GM06990 (cell line): Measurements from ENCODE around the gene LGMN.
"Not testable (repeated sequence)": the region's sequence is repeated elsewhere in the genome, so short reads cannot be mapped to it uniquely, and the experiment has no call there.

Source experiments
- DNase-seq: peaks from one replicate; pipeline ENCODE4 v3.0.0-alpha.2; 2011; ENCODE audit not compliant: insufficient read length; ENCODE audit errors: extremely low read depth
- H3K27me3 ChIP-seq: replicated peaks from 2 replicates; pipeline ENCODE4 v1.6.0; 2011; ENCODE audit warnings: low read length; ENCODE audit not compliant: control insufficient read depth, insufficient read depth
- H3K36me3 ChIP-seq: 2 replicates; pipeline ENCODE4 v1.5.1; 2011; ENCODE audit warnings: low read length; ENCODE audit not compliant: control insufficient read depth, insufficient read depth
- H3K4me3 ChIP-seq: replicated peaks from 2 replicates; pipeline ENCODE4 v1.5.1; 2011; ENCODE audit warnings: low read depth, mild to moderate bottlenecking, control low read depth, low read length
- TF ChIP-seq, protein P1 (sequence below): IDR thresholded peaks from 2 replicates; pipeline ENCODE4 v1.5.1; 2011; ENCODE audit warnings: low read length, control low read depth, mild to moderate bottlenecking, inconsistent platforms; ENCODE audit not compliant: insufficient read depth, poor library complexity, severe bottlenecking

Gene LGMN

DNA sequence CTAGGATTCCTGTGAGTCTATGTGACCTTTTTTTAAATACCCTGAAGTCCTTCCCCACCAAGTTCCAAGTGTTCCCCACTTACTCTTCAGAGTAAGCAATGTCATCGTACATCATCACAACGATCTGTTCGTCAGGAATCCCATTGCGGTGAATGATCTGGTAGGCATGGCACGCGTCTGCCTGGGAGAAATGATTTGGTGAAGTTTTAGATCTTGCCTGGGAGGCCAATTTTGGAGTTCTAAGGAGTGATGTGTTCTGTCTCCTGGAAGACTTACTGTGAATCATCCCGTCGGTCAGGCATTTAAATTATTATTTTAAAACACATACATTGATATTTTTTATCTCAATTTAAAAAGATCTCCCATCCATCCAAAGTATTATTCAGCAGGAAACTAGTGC is 29.8 kb downstream of the LGMN start:
- TF ChIP-seq, protein P1, sequence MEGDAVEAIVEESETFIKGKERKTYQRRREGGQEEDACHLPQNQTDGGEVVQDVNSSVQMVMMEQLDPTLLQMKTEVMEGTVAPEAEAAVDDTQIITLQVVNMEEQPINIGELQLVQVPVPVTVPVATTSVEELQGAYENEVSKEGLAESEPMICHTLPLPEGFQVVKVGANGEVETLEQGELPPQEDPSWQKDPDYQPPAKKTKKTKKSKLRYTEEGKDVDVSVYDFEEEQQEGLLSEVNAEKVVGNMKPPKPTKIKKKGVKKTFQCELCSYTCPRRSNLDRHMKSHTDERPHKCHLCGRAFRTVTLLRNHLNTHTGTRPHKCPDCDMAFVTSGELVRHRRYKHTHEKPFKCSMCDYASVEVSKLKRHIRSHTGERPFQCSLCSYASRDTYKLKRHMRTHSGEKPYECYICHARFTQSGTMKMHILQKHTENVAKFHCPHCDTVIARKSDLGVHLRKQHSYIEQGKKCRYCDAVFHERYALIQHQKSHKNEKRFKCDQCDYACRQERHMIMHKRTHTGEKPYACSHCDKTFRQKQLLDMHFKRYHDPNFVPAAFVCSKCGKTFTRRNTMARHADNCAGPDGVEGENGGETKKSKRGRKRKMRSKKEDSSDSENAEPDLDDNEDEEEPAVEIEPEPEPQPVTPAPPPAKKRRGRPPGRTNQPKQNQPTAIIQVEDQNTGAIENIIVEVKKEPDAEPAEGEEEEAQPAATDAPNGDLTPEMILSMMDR = no peak
- no peak overlapping the region for H3K4me3 ChIP-seq
- no peak for DNase-seq
- no peaks in the 10 kb centered on the region for H3K27me3 ChIP-seq
- H3K36me3 ChIP-seq = peaks cover 8% of the 10 kb centered on the region

DNA sequence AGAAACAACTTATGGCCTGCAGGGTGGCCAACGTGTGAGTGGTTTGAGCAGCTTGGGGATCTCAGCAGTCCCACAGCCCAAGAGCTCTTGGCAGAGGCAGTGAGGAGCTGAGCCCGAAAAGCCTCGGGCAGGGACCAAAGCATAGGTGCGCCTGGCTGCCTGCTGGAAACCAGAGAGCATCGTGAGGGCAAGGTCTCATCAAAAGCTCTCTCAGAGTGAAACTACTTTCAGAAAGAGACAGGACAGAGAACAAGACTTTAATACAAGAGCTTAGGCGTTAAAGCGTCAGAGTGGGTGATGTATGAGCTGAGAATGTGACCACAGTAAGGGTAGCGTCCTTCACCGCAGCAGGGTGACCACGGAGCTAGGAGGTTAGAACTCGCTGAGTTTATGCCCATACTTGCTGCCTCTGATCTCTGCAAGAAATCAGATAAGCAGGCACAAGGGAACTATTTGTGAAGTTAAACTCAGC is 30.8 kb downstream of the LGMN start:
- H3K36me3 ChIP-seq = peaks cover 8% of the 10 kb centered on the region
- no peak overlapping the region for H3K4me3 ChIP-seq
- no peak for DNase-seq
- TF ChIP-seq, protein P1 = no peak
- no peaks in the 10 kb centered on the region for H3K27me3 ChIP-seq

- TF ChIP-seq, protein P1 = no peak
- DNase-seq = no peak
- H3K27me3 ChIP-seq = no peaks in the 10 kb centered on the region
- no peak overlapping the region for H3K4me3 ChIP-seq
- peaks cover 12% of the 10 kb centered on the region for H3K36me3 ChIP-seq
These were observed 32.3 kb downstream of the LGMN start for GRCh38 chr14:92716131-92716530.

GRCh38 chr14:92714739-92715307 is 33.6 kb downstream of the LGMN start:
- TF ChIP-seq, protein P1 = peak; percentile 88
- H3K27me3 ChIP-seq, H3K4me3 ChIP-seq: not testable (repeated sequence)
- peak; percentile 44 for DNase-seq
- H3K36me3 ChIP-seq = peaks cover 18% of the 10 kb centered on the region

DNA sequence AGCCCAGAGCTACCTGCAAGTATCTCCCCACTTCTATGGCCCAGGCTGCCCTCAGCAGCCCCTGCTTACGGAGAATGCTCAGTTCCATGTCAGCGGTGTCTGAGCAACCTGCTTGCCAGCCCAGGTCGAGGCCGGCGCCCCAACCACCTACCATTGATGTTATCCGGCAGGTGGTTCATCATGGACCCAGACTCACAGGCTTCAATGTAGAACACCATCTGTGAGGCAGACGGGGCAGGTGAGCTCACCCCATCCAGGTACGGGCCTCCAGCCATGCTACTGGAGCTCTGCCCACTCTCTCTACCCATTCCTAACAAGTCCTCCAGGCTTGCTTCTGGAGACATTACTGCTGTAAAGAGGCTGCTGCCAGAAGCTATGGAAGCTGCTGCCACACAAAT is 35.8 kb downstream of the LGMN start:
- no peak for DNase-seq
- Histone ChIP-seq H3K36me3 (peaks cover 24% of the 10 kb centered on the region), H3K27me3 (no peaks in the 10 kb centered on the region), H3K4me3 (no peak overlapping the region)
- TF ChIP-seq, protein P1 = no peak
